GM21528 (cell line): Measurements from ENCODE around the gene CDC42BPB.

ENCODE experiments used
- ATAC-seq: cut with Tn5 transposase; IDR thresholded peaks from one replicate; pipeline ENCODE4 v1.9.1; 2021; ENCODE audit warnings: mild to moderate bottlenecking, moderate library complexity; ENCODE audit not compliant: unreplicated experiment, low FRiP score

Gene CDC42BPB

DNA sequence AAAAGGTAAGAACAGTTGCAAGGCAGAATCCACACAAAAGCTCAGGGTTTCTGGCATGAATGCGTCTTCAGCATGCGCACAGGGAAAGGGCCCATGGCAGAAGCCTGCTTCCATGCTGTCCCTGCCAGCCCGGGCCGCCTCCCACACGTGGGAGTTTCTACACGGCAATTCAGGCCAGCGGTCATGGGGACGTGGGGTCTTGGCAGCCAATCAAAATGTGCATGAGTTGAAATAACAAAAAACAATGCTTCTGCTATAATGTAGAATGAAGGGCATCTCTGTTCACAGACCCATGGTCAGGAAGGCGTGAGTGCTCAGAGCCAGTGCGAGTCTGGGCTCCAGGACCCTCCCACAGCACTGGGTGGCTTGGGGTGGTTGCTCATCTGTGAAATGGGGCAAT, 106.3 kb downstream of the CDC42BPB start:
- no peak for ATAC-seq

- ATAC-seq = no peak
These were observed 107.4 kb downstream of the CDC42BPB start for GRCh38 chr14:102949801-102950451.

DNA sequence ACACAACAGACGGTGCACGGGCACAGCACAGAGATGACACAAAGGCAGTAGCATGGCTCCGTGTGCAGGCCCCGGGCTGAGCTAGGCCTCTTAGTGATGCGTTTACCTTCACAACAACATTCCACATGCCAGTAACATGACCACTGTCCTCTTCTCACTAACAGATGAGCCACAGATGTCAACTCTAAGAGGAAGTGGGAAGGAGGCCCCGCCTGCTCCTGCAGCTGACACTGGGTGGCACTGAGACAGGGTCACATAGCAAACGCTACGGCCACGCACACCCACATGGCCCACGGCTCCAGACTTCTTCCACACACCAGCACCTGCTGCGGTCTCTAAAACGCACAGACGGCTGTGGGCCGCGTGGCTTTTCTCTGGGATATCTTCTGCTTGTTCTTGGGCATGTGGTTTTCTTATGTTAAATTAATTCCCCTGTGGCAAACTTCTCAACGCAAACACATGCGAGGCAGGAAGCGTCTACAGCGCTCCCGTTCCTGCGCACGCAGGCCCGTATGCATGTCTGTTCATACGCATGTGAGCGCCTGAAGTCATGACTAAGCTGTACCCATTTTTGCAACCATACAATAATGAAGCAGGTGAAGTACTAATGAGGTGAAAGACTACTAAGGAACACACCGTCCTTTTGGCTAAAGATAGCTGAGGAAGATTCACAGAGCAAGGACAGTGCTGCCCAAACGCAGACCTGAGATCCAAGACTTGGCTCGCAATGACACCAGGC, 108.1 kb downstream of the CDC42BPB start:
- ATAC-seq = no peak

DNA sequence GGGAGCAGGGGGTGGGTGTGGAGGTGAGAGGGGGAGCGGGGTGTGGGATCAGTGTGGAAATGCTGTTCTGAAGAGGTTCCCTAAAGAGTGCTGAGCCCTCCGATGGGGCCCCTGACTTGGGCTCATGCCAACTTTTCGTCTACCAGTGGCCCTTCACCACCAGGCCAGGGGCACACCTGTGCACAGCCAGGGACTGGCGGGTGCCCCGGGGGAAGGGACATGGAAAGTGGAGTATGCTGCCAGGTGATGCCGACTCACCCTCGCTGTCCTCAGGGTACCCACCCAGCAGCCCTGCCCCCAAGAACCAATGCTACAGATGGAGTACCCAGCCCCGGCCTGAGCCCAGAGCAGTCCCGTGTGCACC, 108.7 kb downstream of the CDC42BPB start:
- ATAC-seq = no peak

GRCh38 chr14:102947321-102948103, 109.8 kb downstream of the CDC42BPB start:
- no peak for ATAC-seq

DNA sequence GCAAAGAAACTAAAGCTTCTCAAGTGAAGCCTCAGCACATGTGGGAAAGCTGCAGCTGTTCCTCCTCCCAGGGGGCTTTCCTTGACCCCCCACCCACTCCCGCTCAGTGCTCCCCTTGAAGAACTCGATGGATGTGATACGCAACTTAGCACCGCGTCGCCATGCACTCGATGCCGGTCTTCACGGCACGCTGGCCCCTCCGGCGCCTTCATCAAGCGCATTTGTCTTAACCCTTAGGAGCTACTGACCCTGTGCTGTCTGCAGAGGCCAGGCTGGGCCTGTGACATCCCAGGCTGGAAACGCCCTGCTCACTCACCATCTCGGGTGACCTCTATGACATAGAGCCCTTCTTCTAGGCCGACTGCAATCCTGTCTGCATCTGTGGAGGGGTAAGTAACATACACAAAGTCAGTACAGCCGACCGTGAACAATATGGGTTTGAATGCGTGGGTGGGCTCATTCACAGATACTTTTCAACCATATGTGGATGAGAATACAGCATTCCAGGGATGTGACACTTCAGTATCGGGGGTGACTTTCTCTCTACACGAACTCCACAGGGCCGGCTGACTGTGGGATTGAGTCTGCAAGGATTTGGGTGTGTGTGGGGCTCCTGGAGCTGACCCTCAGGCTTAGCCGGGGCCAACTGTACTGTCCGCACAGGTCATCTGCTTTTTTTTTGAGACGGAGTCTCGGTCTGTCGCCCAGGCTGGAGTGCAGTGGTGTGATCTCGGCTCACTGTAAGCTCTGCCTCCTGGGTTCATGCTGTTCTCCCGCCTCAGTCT, 111.8 kb downstream of the CDC42BPB start:
- ATAC-seq = no peak

- ATAC-seq = no peak
These were observed 112.7 kb downstream of the CDC42BPB start for GRCh38 chr14:102944448-102945330.

- ATAC-seq = no peak
These were observed 113.4 kb downstream of the CDC42BPB start for GRCh38 chr14:102943979-102944378.

DNA sequence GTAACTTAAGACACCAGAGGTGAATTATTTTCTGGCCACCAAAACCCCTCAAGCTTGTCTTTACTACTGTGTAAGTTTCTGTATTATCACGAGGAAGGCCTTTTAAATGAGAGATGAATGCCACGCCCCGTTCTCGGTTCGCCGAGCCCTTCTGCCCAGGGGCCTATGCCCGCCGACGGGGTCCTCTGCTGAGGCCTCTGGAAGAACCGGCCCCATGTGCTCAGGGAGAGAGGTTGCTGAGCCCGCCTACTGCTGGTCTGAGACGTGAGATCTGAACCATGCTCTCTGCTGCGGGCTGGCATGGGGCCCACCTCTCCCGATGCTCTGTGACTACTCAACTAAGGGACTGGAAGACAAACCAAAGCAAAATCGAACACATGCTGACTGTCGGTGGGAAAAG, 113.9 kb downstream of the CDC42BPB start:
- no peak for ATAC-seq

DNA sequence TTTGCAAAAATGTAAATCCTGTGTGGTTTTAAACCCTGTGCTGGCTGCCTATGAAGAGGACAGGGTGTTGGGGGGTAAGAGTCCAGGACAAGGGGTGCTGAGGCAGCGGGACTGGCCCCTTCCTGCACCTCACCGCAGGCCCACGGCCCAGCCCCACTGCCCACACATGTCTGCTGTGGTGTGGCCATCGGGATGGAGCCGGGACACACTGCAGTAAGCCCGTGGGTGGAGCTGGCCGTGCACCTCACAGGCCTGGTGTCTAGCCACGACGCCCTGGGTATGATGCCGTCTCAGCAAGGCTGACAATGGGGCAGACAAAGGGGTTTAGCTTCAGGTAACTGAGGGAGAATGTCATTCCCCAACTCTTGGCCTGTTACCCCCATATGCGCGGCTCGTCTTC, 115.3 kb downstream of the CDC42BPB start:
- ATAC-seq = no peak

DNA sequence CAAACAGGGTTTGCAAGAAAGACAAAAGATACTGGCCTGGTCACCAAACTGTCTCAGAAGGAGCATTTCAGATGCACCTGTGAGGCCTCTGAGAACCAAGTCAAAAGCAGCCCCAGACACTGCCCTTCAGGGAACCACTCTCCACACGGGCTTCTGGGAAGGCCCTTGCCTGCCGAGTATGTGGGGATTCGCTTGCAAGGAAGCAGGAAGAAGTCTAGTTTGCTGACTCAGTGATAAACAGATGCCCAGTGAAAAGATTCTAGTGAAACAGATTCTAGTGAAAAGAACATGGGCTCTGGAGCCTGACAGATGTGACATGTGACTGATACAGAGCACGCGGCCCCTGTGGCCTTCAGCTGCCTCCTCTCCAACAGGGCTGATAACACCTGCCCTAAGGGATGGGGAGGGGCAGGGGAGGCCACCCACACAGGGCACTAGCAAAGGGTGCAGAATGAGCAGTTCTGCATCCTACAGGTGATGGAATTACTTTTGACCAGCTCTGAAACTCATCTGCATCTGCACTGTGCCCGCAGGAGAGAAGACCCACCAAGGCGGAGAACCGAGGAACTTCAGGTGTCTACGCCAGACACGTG, 115.8 kb downstream of the CDC42BPB start:
- no peak for ATAC-seq

- no peak for ATAC-seq
These were observed 116.5 kb downstream of the CDC42BPB start for GRCh38 chr14:102940729-102941362.

GRCh38 chr14:102939820-102940561, 117.4 kb downstream of the CDC42BPB start:
- no peak for ATAC-seq

DNA sequence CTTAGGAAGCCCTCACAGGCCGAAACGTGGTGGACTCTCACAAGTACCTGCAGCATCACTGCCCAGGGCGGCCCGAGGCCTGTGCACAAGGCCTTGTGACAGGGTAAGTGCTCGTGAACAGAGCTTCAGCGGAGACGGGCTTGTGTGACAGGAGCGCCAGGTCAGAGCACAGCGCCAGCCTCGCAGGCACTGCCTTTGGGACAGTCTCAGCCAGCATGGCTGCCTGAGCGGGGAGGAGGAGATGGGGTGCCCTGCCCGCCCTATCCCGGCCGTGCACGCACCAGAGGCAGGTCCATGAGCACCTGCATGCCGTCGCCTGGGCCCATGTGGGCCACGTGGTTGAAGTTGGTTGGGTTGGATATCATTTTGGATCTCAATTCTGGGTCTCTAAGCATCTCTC, 118.0 kb downstream of the CDC42BPB start:
- no peak for ATAC-seq

GRCh38 chr14:102938191-102938590, 119.2 kb downstream of the CDC42BPB start:
- ATAC-seq = no peak

DNA sequence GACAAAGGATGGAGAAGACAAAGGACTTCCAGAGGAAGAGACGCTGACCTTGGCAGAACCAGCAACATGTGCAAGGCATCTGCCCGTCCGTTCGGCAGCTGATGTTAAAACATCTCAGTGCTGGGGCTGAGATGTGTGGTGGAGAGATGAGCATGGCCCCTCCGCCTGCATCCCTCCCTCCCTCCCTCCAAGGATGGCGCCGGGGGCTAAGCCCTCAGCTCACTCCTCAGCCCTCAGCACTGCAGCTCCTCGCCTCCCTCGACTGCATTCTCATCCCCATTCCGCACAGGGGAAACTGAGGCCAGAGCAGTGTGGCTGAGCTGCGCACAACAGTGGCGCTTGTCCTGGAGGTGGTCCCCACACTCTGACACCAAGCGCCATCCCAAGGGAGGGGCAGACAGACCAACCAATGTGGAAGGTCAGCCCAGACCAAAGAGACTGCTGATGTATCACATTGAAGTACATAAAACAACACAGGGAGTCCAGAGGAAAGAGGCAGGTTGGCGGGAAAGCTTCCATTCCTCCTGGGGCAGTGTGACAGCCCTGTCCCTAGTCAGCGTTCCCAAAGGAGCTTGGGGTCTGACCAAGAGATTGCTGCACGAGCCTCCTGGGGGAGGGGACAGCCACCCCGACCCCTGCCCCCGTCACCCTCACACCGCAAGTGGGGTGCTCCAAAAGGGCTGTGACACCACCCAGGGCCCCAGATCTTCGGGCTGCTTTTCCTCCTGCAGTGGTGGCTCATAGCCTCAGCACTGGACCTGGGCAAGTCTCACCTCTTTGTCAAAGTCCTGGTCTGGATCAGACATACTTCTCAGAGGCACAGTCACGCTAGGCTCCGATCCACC, 119.8 kb downstream of the CDC42BPB start:
- no peak for ATAC-seq

- no peak for ATAC-seq
These were observed 121.6 kb downstream of the CDC42BPB start for GRCh38 chr14:102935756-102936155.
